CD4-positive, alpha-beta T cell treated with Interleukin-17A for 1 hour (primary cell): ENCODE results near the gene HINT2.

Source experiments
- DNase-seq: peaks from one replicate; pipeline ENCODE4 v3.0.0-alpha.2; 2020

The HINT2 gene

GRCh38 chr9:35774907-35775635 lies 39.8 kb downstream of the HINT2 start:
- no peak for DNase-seq

DNA sequence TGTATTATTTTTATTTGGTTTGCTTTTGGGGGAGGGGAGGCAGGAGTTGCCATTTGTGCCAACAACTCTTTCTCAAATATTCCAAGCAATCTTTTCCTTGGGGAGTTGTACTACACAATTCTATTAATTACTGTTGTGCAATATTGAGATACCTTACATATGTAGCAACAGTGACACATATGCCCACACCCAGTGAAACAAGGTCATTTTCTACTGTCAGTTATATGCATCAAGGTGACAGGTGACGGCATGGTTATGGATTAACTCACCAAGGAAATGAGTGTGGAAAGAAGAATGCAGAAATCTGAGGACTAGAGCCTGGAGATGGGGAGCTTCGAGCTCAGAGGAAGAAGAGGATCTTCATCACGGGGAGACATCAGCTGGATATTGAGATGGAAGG lies 42.9 kb downstream of the HINT2 start:
- DNase-seq: no peak

DNA sequence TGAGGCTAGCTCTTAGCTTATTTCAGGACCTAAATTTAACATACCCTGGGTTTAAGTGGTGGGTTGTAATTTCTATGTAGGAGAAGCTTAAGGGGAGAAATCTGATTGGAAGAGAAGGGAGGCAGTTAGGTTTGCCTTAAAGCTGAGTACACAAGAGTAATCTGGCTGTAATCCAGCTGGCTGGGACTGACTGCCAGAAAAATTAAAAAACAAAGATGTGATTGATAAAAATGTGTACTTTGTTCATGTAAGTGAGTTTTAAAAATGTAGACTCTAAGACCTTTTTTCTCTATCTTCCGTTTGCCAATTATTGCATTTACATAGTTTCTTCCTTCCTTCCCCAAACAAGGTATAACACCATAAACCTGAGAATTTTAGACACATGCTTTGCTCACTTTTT lies 43.3 kb downstream of the HINT2 start:
- no peak for DNase-seq

DNA sequence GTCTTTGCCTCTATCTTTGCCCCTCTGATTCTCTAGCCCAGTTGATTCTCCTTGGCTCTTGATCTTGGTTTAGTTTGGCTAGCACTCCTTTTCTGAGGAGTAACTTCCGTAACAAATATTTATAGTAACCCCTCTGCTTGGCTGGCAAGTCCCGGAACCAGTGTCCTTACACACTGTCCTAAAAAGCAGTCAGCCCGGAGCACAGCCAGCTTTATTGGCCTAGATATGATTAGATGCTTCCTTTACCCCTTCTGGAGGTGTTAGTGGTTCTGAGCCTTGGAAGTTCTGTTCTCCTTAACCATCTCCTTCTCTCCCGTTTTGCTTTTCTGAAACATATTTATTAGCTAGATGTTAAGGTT lies 43.8 kb downstream of the HINT2 start:
- no peak for DNase-seq

GRCh38 chr9:35769763-35770162 lies 45.1 kb downstream of the HINT2 start:
- DNase-seq: no peak

GRCh38 chr9:35767458-35767857 lies 47.4 kb downstream of the HINT2 start:
- DNase-seq: no peak

DNA sequence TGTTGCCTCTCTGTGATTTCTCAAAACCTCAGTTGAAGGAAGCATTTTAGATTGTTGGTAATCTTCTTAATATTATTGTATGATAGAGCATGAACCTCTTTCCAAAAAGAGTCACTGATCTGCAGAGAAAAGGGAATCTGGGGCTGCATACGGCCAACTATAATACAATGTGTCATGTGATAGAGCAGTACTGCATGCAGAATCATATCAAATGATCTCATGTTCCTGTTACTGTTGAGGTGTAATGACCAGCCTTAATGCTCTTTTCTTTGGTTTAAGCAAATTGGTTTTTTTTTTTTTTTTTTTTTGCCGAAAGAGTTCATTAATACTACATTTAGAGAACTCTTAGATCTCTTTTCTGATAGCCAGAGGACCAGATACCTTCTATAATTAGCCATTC lies 47.8 kb downstream of the HINT2 start:
- no peak for DNase-seq

DNA sequence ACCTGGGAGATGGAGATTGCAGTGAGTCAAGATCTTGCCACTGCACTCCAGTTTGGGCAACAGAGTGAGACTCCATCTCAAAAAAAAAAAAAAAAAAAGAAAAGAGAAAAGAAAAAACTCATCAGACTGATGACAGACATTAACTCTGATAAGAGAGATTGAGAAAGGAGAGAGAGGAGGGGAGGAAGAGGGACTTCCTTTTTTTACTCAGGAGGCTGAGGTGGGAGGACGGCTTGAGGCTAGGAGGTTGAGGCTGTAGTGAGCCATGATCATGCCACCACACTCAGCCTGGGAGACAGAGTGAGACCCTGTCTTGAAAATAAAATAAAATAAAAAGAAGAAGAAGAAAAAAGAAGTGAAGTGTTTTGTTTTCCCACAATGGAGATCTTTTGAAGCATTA lies 51.0 kb downstream of the HINT2 start:
- DNase-seq: no peak

- DNase-seq: no peak
Measured at GRCh38 chr9:35763181-35763580, 51.7 kb downstream of the HINT2 start.
